ENCODE data around the gene SPSB2.

DNA sequence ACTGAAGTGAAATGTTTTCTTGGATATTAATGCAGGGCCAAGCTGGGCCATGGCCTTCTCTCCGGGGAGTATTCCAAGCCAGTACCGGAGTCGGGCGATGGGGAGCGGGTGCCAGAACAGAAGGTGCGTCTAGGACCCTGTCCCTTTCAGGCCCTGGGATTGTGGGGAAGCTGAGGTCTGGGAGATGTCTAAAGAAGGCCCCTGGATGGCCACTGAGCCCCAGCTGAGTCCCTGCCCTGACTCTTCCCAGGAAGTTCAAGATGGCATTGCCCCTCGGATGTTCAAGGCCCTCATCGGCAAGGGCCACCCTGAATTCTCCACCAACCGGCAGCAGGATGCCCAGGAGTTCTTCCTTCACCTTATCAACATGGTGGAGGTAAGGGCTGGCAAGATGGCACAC, 13.0 kb downstream of the SPSB2 start:
- TF ChIP-seq, protein P1, sequence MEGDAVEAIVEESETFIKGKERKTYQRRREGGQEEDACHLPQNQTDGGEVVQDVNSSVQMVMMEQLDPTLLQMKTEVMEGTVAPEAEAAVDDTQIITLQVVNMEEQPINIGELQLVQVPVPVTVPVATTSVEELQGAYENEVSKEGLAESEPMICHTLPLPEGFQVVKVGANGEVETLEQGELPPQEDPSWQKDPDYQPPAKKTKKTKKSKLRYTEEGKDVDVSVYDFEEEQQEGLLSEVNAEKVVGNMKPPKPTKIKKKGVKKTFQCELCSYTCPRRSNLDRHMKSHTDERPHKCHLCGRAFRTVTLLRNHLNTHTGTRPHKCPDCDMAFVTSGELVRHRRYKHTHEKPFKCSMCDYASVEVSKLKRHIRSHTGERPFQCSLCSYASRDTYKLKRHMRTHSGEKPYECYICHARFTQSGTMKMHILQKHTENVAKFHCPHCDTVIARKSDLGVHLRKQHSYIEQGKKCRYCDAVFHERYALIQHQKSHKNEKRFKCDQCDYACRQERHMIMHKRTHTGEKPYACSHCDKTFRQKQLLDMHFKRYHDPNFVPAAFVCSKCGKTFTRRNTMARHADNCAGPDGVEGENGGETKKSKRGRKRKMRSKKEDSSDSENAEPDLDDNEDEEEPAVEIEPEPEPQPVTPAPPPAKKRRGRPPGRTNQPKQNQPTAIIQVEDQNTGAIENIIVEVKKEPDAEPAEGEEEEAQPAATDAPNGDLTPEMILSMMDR (IDR thresholded peaks at IDR 0.05): no peak
- no peak for TF ChIP-seq POLR2A (IDR thresholded peaks at IDR 0.05)

All from heart left ventricle (tissue), 13 donors.